Upper lobe of right lung (tissue), 1 donor: Measurements from ENCODE around the gene JAG1. TPM values are rescaled to one million over a fixed set of nuclear protein-coding genes. Genes with fewer than 3 reads are reported as not detected.

ENCODE experiments used
- ATAC-seq: fragments of 200-7000 bp; cut with Tn5 transposase; one replicate; pipeline ENCODE4 v1.9.1; 2020; ENCODE audit warnings: mild to moderate bottlenecking, moderate library complexity
- DNase-seq: peaks from one replicate; pipeline ENCODE4 v3.0.0-alpha.2; 2020
- H3K27ac ChIP-seq: fragments of 200-600 bp; one replicate; pipeline ENCODE4 v1.8.0; 2022
- H3K27me3 ChIP-seq: fragments of 200-600 bp; one replicate; pipeline ENCODE4 v1.8.0; 2022; ENCODE audit warnings: mild to moderate bottlenecking
- H3K36me3 ChIP-seq: fragments of 200-600 bp; one replicate; pipeline ENCODE4 v1.8.0; 2022
- H3K4me1 ChIP-seq: fragments of 200-600 bp; one replicate; pipeline ENCODE4 v1.8.0; 2022
- H3K4me3 ChIP-seq: fragments of 200-600 bp; one replicate; pipeline ENCODE4 v1.8.0; 2022; ENCODE audit warnings: mild to moderate bottlenecking
- H3K9me3 ChIP-seq: fragments of 200-600 bp; one replicate; pipeline ENCODE4 v1.8.0; 2022
- intact Hi-C: fragments of 100-400 bp; cut with DNase I; formaldehyde crosslinking; loops from one replicate; pipeline ENCODE4 v1.11.0; 2022
- total RNA-seq: library from RNA; stranded (reverse); fragmentation: NEBNext Ultra II Directional; extraction: Animal tissue kit (Norgen Biotek cat#: 25700); gene quantifications from one replicate; pipeline ENCODE4 v1.2.1, GENCODE V29; 2021
- TF ChIP-seq, protein P1 (sequence below): fragments of 200-600 bp; IDR thresholded peaks from one replicate; pipeline ENCODE4 v1.8.0; 2022; ENCODE audit warnings: antibody characterized with exemption
- donor health status: DM: no; HTN: yes; CAD: no; lungs with severe emphysema.

JAG1 gene
- total RNA-seq, 1 donor from 2014 or later, result 51.6 TPM

DNA sequence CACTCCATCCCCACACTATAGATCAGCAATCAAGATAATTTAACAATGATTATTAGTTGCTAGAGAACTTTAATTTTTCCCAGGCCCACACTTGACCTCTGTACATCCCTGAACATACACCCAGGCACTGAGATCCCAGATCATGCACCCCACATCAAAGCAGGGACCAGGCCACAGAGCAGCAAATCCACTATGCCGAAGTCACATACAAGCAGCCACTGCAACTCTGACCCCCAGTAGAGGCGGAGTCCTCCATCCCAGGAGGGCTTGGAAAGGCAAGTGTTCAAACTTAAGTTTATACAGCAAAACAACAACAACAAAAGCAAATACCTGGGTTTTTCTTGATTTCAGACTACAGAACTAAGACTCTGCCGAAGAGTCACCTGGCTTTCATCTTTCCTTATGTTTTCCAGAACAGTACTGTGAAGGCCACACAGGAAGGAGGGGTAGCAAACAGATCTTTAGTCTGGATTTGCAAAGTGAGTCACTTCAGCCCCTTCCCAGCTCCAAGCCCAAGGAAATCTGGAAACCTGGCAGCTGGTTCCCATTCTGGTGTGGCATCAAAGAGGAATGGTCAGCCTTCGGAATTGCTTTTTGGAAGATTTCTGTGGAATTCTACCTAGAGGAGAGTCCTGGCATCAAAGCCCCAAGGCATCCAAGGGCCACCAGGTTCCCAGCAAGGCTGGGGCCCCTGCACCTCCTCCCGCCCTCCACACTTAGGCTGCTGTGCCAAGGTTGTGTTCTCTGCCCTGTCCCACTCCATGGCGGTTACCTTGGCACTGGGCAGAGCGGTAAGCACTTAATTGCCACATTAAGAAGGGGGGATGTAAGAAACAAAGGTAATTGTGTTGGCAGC is 7.3 kb downstream of the JAG1 start:
- no peaks in the 10 kb centered on the region for H3K9me3 ChIP-seq
- H3K4me3 ChIP-seq, result no peak overlapping the region
- H3K36me3 ChIP-seq, result peaks cover 50% of the 10 kb centered on the region
- no peak for ATAC-seq
- intact Hi-C loops, result no loop called here
- H3K4me1 ChIP-seq, result peaks cover 49% of the 10 kb centered on the region
- H3K27ac ChIP-seq, result peak overlapping the region; percentile 14
- TF ChIP-seq, protein P1, sequence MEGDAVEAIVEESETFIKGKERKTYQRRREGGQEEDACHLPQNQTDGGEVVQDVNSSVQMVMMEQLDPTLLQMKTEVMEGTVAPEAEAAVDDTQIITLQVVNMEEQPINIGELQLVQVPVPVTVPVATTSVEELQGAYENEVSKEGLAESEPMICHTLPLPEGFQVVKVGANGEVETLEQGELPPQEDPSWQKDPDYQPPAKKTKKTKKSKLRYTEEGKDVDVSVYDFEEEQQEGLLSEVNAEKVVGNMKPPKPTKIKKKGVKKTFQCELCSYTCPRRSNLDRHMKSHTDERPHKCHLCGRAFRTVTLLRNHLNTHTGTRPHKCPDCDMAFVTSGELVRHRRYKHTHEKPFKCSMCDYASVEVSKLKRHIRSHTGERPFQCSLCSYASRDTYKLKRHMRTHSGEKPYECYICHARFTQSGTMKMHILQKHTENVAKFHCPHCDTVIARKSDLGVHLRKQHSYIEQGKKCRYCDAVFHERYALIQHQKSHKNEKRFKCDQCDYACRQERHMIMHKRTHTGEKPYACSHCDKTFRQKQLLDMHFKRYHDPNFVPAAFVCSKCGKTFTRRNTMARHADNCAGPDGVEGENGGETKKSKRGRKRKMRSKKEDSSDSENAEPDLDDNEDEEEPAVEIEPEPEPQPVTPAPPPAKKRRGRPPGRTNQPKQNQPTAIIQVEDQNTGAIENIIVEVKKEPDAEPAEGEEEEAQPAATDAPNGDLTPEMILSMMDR, result no peak
- no peaks in the 10 kb centered on the region for H3K27me3 ChIP-seq
- no peak for DNase-seq

DNA sequence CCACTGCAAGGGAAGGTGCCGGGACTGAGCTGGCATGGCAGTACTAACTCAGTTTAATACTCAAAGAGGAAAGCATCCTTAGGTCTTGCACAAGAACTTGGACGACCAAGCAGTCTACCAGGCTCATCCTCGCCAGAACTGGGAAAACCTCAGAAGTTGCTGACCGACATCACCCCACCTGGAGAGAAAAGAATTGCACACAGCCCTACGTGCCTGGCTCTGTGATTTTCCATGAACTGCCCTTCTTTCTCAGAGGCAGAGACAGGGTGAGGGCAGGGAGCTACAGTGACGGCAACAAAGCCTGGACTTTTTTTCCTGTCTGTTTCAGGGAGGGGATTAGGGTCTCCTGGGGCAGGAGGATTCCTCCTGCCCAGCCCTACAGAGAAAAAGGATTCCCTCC is 8.0 kb downstream of the JAG1 start:
- intact Hi-C loops, result no loop called here
- ATAC-seq (no peak), DNase-seq (no peak)
- Histone ChIP-seq H3K27ac (peak overlapping the region; percentile 14), H3K4me3 (no peak overlapping the region), H3K36me3 (peaks cover 56% of the 10 kb centered on the region), H3K9me3 (no peaks in the 10 kb centered on the region), H3K27me3 (no peaks in the 10 kb centered on the region), H3K4me1 (peaks cover 52% of the 10 kb centered on the region)
- TF ChIP-seq, protein P1, result no peak

DNA sequence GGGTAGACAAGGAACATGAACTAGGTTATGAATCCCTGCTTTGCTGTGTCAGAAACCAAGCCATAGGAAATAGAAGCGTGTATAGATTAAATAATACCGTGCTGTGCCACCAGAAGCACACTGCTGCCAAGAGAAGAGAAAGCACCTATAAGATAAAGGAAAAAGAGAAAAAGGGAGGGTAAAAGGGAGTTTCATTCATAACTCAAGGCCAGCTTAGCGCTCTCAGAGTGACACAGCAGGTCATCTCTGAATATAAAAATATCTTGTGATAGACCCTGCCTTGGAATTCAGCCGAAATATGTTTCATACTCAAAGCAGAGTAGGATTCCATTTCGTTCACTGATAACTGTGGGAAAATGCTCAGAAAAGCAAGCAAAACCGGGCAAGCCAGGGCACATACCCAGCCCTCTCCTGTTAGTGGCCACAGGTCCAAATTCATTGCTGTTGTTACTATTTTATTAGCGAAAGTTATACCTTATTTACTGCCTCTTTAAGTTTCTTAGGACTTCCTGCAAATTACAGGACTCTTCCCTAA is 8.7 kb downstream of the JAG1 start:
- Histone ChIP-seq H3K4me3 (no peak overlapping the region), H3K36me3 (peaks cover 61% of the 10 kb centered on the region)

GRCh38 chr20:10663756-10664155 is 10.0 kb downstream of the JAG1 start:
- no peak overlapping the region for H3K4me3 ChIP-seq

More for the DNA sequence above, 8.7 kb downstream of the JAG1 start:
- Histone ChIP-seq H3K9me3 (no peaks in the 10 kb centered on the region), H3K27me3 (no peaks in the 10 kb centered on the region), H3K27ac (no peak overlapping the region), H3K4me1 (peaks cover 58% of the 10 kb centered on the region)
- ATAC-seq (no peak), DNase-seq (no peak)
- intact Hi-C loops, result no loop called here
- TF ChIP-seq, protein P1, result no peak

DNA sequence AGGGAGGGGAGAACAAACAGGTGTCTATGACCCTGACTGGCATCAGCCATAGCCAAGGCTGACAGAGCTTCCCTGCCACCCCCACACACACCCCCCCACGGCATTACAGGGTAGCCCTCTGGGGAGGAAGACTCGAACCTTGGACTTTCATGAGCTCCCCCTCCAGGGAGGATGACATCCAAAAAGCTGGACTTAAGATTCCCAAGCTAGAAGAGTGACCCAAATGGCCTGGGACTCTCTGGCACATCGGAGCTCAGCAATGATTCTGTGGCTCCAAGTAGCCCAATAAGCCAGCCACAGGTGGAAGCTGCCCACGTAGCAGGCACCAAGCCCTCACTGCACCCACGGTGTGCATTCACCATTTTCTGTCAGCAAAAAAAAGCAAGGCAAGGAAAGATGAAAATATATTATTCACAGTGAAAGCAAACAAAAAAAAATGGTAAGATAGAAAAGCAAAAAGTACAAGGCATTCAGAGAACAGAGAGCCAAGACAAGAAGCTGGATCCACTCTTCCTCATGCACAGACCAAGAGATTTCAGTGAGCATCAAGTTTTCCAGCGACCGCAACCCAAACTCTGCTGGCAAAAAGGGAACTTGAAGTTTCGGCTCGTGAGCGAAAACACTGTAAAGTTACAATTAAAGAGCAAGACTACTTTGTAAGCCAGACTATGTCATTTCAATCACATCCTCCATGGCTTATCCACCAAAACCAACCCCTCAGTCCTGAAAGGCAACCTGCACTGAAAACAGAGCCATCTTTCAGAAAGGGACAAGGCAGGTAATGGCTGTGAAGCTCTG is 10.9 kb downstream of the JAG1 start:
- H3K9me3 ChIP-seq, result no peaks in the 10 kb centered on the region
- peaks cover 61% of the 10 kb centered on the region for H3K36me3 ChIP-seq
- TF ChIP-seq, protein P1, result no peak
- H3K4me1 ChIP-seq, result peaks cover 46% of the 10 kb centered on the region
- no peaks in the 10 kb centered on the region for H3K27me3 ChIP-seq
- H3K27ac ChIP-seq, result peak overlapping the region; percentile 3
- intact Hi-C loops, result no loop called here
- ATAC-seq (peak; percentile 16), DNase-seq (no peak)
- H3K4me3 ChIP-seq, result no peak overlapping the region

More at GRCh38 chr20:10663756-10664155, 10.0 kb downstream of the JAG1 start:
- DNase-seq (no peak), ATAC-seq (no peak)
- Histone ChIP-seq H3K27me3 (no peaks in the 10 kb centered on the region), H3K36me3 (peaks cover 61% of the 10 kb centered on the region), H3K4me1 (peaks cover 52% of the 10 kb centered on the region), H3K9me3 (no peaks in the 10 kb centered on the region), H3K27ac (no peak overlapping the region)
- intact Hi-C loops, result no loop called here
- TF ChIP-seq, protein P1, result no peak
